Stimulated activated CD4-positive, alpha-beta T cell treated with anti-CD3 and anti-CD28 coated beads, Interleukin-2, amount 100 ng/mL, for 24 hours (primary cell): ENCODE data around the gene C19orf47.
"Not testable (repeated sequence)": the region's sequence is repeated elsewhere in the genome, so short reads cannot be mapped to it uniquely, and the experiment has no call there.

Source experiments
- DNase-seq, 2 donors: peaks; one replicate each; pipeline ENCODE4 v3.0.0-alpha.2; 2020

The C19orf47 gene

DNA sequence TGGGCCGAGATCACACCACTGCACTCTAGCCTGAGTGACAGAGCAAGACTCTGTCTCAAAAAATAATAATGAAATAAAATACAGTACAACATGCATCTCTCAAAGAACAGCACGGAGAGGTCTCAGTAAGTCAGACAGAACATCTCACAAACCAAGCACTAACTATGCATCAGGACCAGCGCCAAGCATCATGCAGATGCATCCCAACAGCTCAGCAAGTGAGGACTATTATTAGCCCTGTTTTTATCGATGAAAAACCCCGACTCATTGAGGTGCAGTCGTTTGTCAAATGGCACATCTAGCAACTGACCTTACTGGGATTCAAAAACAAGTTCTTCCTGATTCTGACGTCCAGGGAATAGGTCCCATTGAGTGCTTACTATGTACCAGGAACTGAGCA, 3.8 kb downstream of the C19orf47 start:
- no peak for DNase-seq

- no peak for DNase-seq
These were observed 5.4 kb downstream of the C19orf47 start for GRCh38 chr19:40342644-40343311.

GRCh38 chr19:40341601-40342482, 6.4 kb downstream of the C19orf47 start:
- DNase-seq: no peak

- DNase-seq: no peak
These were observed 9.0 kb downstream of the C19orf47 start for GRCh38 chr19:40339018-40339728.

- DNase-seq: no peak
These were observed 10.6 kb downstream of the C19orf47 start for GRCh38 chr19:40337594-40337993.

DNA sequence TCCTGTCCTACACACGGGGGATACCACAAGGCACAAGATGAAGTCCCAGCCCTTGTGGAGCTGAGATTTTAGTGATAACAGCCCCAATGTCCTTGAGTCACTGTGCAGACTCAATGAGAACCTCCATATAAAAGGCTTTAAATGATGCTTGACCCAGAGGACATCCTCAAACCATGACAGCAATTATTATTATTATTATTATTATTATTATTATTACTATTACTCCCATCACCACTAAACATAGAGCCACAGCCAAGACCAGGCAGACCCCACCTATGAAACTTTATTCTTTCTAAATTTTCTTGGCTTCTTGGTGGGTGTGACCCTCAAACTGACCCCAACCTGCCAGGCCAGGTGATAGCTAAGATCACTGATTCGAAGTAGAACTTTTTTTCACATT, 11.1 kb downstream of the C19orf47 start:
- DNase-seq: no peak

- no peak for DNase-seq
These were observed 11.6 kb downstream of the C19orf47 start for GRCh38 chr19:40336601-40336900.

DNA sequence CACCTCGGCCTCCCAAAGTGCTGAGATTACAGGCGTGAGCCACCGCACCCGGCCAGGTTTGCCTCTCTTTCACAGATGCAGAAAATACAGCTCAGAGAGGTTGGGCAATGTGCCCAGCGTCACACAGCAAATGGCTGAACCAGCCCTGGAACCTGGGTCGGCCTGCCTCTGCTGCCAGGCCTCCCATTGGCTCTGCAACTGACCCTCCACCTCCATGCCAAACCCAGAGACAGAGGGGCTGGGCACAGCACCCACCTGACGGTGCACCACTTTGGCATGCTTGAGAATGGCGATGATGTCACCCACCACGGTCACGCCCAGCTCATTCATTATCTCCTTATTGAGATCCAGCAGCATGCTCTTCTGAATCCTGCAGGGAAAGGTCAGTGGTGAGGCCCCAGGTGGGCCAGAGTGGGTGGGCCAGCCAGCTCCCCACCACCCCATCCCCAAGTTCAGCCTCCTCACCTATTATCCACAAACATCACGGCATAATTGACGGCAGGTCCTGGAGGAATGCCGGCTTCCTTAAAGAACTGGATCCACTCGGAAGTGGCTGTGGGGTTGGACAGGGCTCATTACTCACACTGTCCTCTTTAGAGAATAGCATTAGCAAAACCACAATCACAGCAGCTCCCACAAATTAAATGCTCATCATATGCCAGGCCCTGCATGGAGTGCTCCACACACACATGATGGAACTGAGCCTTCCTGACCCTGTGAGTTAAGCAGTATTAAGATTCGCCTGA, 12.2 kb downstream of the C19orf47 start:
- DNase-seq: no peak

- no peak for DNase-seq
These were observed 13.1 kb downstream of the C19orf47 start for GRCh38 chr19:40335101-40335500.

DNA sequence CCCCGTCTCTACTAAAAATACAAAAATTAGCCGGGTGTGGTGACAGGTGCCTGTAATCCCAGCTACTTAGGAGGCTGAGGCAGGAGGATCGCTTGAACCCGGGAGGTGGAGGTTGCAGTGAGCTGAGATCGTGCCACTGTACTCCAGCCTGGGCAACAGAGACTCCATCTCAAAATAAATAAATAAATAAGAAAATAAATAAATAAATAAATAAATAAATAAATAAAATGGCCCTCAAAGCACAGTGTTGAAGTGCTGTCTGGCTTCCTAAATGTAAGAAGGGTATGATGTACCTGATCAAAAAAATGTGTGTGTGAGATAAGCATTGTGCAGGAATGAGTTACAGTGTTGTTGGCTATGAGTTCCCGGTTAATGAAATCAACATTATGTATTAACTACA, 15.1 kb downstream of the C19orf47 start:
- DNase-seq: not testable (repeated sequence)

DNA sequence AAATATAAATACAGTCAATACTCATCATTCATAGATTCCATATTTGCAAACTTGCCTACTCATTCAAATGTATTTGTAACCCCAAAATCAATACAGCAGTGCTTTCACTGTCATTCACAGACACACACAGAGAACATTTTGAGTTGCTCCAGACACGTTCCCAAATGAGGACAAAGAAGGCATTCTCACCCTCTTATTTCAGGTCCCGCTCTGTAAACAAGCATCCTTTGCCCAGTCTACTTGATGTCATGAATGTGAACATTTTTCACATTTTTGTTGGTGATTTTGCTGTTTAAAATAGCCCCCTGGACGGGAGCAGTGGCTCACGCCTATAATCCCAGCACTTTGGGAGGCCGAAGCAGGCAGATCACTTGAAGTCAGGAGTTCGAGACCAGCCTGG, 15.5 kb downstream of the C19orf47 start:
- no peak for DNase-seq

- DNase-seq: no peak
These were observed 17.1 kb downstream of the C19orf47 start for GRCh38 chr19:40331052-40331451.

GRCh38 chr19:40326201-40326600, 22.0 kb downstream of the C19orf47 start:
- DNase-seq: no peak

DNA sequence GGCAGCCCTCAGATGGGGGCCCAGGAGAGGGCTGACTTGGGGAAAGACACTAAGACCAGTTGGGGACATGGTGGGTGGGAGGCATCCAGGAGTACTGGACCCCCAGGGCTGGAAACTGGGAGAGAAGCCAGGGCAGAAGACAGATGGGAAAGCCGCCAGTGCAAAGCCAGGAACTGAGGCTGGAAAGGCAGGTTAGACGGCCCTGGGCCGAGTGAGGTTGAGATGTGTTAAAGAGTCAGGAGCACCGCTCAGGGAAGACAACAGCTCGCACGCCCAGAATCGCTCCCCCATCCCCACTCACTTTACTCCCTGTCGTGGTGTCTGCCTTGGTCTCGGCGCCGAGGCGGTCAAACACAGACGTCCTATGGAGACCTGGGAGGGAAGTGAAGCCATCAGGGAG, 24.5 kb downstream of the C19orf47 start:
- DNase-seq: no peak

- no peak for DNase-seq
These were observed 25.1 kb downstream of the C19orf47 start for GRCh38 chr19:40322951-40323615.

- no peak for DNase-seq
These were observed 26.0 kb downstream of the C19orf47 start for GRCh38 chr19:40322271-40322610.

- DNase-seq: no peak
These were observed 26.5 kb downstream of the C19orf47 start for GRCh38 chr19:40321566-40322270.

DNA sequence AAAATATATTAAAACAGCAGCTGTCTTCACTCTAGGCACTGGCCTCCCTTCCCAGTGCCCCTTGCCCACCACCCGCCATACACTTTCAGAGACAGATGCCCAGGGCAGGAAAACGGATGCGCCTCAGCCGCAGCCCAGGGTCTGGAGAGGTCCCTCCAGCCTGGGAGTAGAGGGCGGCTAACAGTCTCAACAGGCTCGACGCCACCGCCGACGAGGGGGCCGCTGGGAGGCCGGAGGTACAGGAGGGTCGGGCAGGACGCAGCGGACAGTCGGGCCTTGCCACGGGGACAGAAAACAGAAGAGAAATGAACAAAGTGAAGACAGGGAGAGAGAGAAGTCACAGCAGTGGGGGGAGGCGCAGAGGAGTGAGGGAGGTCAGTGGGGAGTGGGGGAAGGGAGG, 27.1 kb downstream of the C19orf47 start:
- no peak for DNase-seq

- no peak for DNase-seq
These were observed 27.6 kb downstream of the C19orf47 start for GRCh38 chr19:40320558-40320935.

GRCh38 chr19:40317338-40317737, 30.9 kb downstream of the C19orf47 start:
- no peak for DNase-seq

GRCh38 chr19:40315812-40316470, 32.3 kb downstream of the C19orf47 start:
- no peak for DNase-seq

- DNase-seq: no peak
These were observed 33.5 kb downstream of the C19orf47 start for GRCh38 chr19:40314656-40315055.
